ENCODE measurements around the gene RPS19BP1.
"Not testable (repeated sequence)": the region's sequence is repeated elsewhere in the genome, so short reads cannot be mapped to it uniquely, and the experiment has no call there.

RPS19BP1 gene

DNA sequence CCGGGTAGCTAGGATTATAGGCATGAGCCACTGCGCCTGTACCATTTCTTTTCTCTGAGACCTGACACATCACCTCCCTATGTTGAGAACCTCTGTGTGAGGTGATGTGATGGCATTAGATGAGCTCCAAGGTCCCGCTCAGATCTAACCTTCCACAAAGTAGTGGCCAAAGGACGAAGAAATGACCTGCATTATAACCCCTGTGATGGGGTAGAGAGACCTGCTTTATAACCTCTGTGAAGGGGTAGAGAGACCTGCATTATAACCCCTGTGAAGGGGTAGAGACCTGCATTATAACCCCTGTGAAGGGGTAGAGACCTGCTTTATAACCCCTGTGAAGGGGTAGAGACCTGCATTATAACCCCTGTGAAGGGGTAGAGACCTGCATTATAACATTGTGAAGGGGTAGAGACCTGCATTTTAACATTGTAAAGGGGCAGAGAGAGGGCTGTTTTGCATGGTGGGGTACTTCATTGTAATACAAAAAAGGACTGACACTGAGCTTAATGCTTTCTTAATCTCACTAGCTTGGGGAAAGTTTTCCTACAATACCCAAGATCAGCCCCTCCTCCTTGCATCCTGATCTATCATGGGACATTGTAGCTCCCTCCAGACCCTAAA lies 21.9 kb downstream of the RPS19BP1 start:
- no peak for DNase-seq

DNA sequence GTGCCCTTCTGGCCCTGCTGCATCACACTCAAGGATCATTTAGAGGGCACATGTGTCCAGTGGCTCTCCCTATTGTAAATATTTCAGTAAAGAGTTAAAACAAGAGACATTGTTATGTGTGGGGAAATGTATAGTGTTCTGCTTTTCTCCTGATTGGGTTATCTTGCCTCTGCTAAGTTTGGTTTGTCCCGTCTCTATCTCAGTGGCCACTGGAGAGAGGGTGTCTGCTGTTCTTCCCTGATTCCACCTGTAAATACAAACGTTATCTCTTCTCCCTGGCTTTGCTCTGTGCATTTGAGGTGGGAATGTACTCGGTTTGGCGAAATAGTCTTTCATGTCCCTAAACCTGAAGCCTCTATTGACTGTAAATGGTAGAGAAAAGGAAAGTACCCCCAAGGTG lies 24.2 kb downstream of the RPS19BP1 start:
- no peak for DNase-seq

DNA sequence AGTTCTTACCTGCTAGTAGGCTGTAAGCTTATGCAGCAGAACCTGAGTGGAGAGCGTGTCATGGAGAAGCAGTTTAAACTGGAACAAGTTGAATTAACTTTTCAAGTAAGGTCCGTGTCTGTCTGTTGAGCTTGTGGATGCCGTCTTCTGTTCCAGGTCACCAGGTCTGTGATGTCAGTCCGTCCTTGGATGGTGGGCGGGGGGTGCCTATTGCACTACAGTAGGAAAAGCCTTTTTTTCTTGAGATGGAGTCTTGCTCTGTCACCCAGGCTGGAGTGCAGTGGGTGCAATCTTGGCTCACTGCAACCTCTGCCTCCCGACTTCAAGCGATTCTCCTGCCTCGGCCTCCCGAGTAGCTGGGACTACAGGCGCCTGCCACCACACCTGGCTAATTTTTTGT lies 25.5 kb downstream of the RPS19BP1 start:
- not testable (repeated sequence) for DNase-seq

DNA sequence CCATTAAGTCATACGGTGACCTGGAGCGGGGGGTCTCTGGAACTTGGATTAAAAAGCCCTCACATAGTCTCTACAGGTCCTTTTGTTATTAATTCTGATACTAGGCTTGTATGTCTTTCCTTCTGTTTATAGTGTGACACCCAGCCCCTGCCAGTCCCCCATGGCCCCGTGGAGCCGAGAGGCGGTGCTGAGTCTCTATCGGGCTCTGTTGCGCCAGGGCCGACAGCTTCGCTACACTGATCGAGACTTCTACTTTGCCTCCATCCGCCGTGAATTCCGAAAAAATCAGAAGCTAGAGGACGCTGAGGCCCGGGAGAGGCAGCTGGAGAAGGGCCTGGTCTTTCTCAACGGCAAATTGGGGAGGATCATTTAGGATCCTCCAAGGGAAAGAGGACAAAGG lies 28.5 kb downstream of the RPS19BP1 start:
- no peak for DNase-seq

DNA sequence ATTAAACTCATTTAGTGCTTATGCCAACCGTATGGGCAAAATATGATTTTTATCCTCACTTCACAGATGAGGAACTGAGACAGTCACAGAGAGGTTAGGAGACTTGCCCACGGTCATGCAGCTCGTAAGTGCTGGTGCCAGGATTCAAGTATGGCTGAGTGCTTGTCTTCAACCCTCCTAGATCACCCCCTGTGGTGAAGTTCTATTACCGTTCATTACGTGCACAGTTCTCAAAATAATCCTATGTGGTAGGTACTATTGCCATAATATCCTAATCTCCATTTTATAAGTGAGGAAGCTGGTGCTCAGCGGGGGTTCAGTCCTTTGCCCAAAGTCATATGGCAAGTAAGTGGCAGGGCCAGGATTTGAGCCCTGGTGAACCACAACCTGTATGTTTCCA lies 28.9 kb downstream of the RPS19BP1 start:
- DNase-seq: no peak

DNA sequence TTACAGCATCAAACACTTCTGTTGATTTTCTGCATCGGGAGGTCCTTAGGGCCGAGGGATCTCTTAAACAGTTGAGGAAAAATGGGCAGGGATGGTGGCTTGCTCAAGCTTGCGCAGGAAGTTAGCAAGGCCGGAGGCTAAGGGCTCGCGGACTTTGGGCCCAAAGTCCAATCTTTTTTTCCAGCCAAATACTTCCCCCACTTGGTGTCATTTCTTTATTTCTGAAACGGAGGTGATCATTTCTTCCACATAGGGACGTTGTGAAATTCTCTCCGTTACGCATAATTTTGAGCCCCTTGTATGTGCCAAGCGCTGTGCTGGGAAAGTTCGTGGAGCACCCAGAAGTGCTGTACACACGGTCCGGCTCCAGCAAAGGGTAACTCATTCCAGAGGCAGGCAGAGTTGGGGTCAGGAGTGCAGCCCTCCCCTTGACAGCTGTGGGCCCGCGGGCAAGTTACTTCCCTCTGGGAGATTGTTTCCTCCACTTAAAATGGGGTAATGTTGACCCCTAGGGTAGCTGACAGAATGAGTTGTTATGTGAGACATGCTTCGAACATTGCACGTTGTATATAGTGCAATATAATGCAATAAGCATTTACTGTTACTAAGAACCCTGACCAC lies 29.6 kb downstream of the RPS19BP1 start:
- no peak for DNase-seq

DNA sequence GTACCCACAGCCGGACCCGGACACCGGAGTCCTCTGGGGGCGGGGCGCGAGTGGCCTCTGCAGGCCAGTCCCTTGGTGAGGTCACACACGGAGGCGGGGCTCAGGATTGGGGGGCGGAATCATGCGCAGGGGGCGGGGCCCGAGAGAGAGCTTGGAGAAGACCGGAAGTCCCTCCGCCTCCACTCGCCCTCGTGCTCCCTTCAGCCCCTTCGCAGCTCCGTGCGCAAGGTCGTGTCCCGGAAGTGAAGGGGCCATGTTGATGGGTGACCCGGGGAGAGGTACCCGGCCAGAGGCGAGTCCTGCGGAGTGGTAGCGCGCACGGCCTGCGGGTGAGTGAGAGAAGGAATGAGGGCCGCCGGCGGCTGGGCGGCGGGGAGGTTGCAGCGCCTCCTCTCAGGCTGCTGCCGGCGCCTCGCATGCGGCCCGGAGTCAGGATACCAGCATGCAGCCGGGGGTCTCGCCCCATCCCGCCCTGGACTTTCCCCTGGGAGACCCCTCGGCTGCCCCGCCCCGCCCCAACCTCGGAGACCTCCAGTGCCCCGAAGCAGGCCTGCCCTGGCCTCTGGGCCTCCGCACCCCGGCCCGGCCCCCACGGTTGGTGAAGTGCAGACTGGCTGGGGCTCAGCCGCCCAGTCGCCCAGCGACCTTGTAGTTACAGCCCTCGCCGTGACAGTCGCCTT lies 30.3 kb downstream of the RPS19BP1 start, which contains the start of gene MIEF1:
Gene MIEF1 (plus strand): TSS at position 182 of the 680 bp plus-strand sequence. CDS start 9,005 bp downstream, outside the sequence.
- DNase-seq: peak; percentile 90

DNA sequence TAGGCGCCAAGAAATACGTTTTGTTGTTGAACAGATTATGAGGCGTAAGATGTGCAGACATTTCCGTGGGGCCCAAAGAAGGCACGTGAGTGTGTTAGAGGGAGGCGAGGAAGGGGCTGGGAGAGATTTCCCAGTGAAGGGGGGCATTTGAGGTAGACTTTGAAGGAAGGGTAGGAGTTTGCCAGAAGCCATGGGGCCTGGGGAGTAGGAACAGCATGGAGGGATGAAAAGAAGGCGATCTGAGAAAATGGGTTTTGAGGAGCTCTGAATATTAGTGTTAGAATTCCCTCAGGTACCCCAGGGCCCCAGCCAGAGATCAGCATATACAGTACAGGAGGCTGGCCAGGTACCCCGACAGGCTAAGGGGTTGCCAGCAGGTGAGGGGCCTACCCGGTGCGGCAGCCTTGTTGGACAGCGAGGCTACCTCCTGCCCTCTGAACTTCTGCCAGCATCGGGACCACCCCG lies 30.9 kb downstream of the RPS19BP1 start:
- DNase-seq: no peak

DNA sequence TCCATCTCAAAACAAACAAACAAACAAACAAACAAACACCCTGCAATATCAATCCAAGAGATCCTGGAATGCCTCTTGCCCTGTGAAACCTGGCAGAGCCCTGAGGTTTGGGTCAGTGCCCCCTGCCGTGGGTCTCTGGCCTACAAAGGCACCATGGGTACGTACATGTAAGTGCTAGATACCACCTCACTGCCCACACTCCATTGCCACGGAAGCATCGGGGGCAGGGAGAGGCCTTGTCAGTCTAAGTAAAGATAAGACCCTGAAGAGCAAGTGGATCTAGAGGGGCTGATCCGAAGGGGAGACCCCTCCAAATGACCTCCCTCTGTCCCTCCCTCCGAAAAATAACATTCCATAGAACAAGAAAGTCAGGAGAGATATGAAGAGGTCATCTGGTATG lies 32.4 kb downstream of the RPS19BP1 start:
- no peak for DNase-seq

DNA sequence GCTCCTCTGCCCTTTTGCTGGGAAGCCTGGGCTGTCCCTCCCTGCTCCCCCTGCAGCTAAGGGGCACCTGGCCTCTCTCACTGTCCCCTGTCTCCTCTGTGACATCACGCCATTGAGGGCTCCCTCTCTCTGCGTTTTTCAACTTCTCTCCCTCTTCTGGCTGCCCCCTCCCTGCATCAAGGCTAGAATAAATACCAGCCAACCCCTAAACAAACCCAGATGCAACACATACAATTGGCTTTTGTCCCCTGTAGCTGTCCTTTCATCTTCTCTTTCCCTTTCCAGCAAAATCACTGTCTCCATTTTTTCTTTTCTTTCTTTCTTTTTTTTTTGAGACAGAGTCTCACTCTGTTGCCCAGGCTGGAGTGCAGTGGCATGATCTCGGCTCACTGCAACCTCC lies 33.7 kb downstream of the RPS19BP1 start:
- DNase-seq: no peak

DNA sequence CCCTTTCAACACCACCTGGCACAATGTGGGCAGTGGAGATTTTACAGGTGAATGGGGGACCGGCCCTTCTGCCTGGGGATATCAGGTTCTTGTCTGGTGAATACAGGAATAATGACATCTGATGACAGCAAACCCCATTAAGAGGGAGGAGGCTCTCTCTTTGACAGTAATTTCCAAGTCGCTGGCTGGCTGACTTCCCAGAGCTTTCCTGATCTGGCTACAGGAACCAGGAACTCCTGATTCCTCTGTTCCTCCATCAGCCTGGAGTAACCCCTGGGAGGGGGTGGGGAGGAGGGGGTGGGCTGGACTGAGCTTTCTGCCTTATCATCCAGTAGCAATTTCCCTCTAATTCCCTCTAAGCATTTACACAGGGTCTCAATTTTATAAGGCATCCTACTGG lies 34.2 kb downstream of the RPS19BP1 start:
- DNase-seq: no peak

DNA sequence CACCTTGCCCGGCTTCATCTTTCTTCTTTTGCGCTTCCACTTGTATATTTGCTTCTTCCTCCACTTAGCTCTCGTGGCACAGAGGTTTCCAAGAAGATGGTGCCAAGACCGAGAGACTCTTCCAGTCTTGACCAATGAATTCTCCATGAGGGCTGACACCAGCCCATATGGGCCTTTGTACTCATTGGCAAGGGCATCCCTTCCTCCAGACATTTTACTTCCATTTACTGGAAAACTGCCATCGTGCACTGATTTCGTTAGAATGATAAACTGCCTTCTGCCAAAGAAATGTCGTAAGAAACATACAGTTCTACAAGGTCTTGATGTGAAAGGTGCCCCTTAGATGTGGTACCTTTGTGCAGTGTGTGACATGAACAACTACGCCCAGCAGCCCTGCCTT lies 35.1 kb downstream of the RPS19BP1 start:
- DNase-seq: no peak

DNA sequence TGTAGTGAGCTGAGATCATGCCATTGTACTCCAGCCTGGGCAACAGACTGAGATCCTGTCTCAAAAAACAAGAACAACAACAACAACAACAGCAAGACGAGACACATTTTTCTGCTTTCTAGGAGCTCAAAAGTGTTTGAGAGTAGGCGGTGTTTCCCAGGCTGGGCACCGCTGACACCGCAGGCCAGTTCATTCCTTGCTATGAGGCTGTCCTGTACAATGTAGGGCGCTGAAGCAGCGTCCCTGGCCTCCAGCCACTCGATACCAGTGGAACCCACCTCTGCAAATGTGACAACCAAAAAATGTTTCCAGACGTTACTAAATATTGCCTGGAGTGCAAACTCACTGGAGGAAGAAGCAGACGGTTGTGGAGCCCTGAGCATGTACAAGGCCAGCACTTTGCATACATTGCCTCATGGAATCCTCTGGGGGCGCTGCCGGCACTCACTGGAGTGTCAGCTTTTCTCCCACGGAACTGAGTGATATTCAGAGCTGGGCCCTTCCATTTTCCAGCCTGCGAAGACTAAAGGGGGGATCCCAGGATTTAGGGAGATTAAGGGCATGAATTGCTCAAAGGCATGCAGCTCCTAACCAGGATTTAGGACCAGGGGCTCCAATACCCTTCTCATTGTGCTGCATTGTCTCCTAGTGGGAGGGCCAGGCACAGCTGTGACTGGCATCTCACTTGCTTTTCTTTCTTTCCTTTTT lies 36.3 kb downstream of the RPS19BP1 start:
- DNase-seq: peak; percentile 69

DNA sequence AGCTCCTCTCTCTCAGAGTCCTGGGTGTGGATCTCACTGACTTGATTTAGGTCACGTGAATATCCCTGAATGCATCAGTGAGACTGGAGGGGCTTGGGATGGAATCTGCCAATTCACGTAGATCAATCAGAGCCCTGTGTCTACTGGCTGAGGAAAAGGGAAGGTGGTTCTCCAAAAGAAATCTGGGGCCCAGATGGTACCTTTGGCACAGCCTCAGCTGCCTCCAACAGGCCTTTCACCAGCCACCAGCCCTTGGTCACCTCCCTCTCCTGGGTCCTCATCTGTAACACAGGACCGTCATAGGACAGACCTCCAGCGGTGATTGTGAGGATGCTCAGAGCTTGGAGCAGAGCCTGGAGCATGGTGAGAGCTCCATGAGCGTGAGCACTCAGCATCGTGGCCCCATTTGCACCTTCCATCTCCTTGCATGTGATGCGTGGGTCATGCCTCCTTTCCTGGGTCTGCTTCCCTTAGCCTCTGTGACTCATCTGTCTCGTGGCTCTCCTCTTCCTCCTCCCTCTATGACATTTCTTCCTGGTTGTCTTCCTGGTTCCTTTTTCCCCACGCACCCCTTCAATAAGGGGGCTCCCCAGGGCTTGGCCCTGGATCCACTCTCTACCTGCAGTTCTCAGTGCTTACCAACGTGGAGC lies 38.0 kb downstream of the RPS19BP1 start:
- no peak for DNase-seq

DNA sequence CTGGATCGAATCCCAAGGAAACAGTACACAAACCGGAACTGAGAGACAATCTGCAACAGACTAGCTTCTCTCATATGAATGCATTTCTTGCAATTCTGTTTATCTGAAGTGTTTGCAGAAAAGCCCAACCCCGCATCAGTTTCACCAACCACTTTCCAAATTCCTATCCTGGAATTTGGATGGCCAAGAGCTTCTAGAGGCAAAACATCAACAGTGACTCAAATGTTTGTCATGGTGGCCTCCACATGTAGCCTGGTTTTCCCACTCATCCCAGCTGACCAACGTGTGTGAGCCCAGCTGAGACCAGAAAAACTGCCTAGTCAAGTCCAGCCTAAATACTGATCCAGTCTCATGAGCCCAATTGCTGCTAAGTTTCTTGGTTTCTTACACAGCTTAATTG lies 38.8 kb downstream of the RPS19BP1 start:
- no peak for DNase-seq

DNA sequence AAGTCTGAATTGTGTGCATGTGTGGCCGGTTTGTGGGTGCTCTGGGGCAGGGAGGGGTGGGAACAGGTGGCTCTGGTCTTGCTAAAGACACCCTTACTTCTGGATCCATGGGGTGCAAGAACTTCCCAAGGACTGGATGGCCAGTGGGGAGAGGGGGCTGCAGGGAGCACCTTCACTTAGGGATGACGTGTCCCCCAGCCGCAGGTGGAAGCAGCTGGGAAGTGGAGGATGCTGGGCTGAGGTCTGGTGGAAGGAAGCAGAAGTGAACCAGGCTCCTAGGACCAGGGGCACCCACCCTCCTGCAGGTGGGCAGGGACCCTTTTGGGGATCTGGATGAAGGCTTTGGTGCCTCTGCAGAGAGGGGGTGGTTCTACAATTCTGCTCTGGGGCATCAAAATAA lies 40.4 kb downstream of the RPS19BP1 start:
- no peak for DNase-seq

DNA sequence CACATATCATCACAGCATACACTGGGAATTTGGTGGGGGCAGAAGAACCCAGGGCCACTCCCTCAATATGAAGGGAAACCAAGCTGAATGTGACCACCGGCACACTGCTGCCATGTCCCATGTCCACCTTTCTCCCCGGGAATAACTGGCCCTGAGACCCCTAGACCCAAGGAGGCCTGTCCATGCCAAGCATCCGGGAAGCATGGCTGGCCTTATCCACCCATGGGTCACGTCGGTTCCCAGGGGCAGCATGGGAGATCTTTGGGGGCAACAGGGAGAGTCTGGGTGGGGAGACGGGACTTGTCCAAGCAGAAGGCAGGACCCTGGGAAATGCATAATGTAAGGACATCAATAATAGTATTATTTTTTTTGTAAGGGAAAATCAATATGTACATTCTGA lies 40.9 kb downstream of the RPS19BP1 start:
- no peak for DNase-seq

DNA sequence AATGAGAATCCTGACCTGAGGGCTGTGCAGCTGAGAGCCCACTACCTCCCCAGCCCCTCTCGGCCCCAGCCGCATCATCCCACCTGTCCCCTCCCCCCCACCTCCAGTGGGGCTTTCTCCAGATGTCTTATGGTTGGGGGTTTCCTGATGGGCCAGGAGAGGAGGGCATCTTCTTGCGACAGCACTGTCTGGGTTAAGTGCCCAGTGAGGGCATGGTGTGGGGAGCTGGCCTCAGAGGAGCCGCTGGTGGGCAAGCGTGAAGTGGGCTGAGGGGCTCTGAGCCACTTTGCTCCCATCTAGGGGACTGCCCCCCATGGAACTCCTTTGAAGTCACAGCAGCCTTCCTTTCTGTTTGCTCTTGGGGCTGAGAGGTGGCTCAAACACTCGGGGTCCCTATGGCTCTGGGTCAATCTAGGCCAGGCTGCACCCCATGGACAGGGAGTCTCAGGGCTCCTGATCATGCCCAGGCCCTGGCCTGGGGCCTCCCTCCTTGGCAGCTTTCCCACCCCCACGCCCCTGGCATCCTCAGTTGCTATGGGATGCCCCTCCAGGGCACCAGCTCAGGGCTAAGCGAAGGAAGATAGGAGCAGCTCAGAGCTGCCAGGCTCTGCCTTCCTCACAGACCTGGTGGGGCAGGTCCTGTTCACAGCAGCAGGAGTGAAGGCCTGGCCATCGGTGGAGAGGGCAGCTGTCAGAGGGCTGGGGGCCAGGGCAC lies 41.4 kb downstream of the RPS19BP1 start:
- no peak for DNase-seq

DNA sequence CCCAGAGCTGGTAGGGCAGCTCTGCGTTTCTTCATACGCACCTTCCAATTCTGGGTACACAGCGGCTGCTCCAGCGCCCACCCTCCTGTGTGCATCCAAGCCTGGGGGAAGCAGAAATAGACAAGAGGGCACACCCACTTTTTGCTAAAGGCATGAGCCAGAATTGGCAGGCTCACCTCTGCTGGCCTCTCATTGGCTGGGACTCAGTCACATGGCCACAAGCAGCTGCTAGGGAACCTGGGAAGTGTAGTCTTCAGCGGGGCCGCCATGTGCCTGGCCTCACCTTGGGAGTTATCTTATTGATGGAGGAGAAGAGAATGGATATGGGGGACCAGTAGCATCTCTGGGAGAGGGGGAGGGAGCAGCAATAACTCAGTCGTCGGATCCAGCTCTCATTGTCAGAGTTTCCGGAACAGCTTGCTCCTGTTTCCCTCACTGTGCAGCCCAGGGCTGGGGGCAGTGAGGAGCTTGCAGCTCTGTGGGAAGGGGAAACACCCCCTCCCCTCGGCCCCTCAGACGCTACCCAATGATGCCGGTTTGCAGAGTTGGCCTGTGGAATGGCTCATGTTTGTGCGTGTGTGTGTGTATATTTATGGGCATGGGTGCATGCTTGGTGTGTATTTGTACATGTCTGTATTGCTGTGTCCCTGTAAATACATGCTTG lies 42.3 kb downstream of the RPS19BP1 start:
- DNase-seq: peak; percentile 84

DNA sequence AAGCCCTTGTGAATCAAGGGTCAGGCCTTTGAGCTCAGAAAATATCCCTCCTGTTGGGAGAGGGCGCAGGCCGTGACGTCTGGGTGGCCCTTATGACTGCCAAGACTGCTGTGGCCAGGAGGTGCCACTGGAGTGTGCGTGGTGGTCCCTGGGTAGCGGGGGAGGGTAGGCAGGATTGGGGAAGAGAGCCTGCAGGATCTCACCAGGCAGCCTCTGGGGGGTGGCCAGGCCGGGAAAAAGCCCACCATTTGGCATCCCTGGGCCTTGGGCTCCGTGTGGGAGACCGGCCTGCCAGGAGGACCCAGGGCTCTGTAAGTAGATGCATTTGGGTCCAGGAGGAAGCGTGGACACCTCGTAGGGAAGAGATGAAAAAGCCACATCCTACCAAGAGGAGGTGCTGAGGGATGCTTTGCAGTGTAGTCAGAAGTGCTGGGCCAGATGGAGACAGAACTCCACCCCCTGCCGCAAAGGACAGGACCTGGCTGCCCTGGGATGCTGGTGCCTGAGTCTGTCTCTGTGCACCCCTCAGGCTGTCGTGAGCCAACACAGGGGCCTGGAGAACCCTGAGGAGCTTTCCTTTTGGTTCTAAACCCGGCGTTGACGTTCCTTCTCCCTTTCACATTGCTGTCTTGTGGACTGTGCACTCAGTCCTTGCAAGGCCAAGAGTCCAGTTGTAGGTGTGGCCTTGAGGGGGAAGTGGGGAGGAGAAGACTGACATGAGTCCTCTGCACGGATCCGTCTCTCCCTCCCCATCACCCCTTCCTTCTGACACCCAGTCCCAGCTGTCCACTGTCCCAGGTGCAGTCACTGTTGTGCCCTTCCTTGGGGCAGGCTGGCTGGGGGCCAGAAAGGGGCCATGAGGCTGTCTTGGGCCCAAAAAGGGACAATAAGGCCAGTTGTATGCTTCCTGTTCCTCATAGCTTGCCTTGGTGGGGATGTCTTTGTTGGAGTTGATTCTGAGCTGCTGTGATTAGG lies 43.2 kb downstream of the RPS19BP1 start:
- DNase-seq: no peak

Measured in activated naive CD4-positive, alpha-beta T cell treated with anti-CD3 and anti-CD28 coated beads, Interleukin-2, amount 50 U/mL, for 16 hours (primary cell).